Astrocyte (in vitro differentiated cells and primary cell): Measurements from ENCODE around the gene MICALL2.

ENCODE experiments used
- EZH2 ChIP-seq: IDR thresholded peaks from 2 replicates; pipeline ENCODE4 v1.6.1; 2012; ENCODE audit warnings: mild to moderate bottlenecking, low read length, inconsistent platforms; ENCODE audit not compliant: insufficient read depth
- TF ChIP-seq, protein P1 (sequence below): IDR thresholded peaks from 2 replicates; pipeline ENCODE4 v1.5.1; 2011; ENCODE audit warnings: low read depth, mild to moderate bottlenecking, inconsistent platforms, low read length, moderate library complexity; ENCODE audit not compliant: insufficient read depth

DNA sequence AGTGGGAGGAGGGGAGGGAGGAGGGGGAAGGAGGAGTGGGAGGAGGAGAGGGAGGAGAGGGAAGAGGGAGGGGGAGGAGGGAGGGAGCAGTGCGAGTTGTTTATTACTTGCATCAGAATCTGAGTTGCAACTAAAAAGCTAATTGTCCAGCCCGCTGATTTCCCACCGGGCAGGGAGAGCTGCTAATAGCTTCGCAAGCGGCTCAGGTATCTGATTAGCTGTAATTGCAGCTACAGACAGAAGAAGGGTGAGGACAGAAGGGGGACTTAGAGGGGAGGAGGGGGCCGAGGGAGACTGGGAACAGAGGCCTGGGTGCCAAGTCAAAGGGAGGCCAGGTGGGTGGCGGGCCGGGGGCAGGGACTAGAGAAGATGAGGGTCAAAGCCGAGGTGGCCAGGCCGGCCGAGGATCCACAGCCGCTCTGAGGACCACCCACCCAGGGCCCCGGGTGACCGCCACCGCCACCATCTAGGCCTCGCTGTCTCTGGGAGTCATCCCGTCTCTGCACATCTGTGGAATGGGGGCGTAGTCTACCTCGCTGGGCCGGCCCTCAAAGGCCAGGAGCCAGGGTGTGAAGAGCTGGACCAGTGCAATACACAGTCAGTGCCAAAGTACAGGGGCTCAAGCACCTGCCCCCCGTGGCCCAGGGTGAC, 54.2 kb downstream of the MICALL2 start:
- TF ChIP-seq, protein P1, sequence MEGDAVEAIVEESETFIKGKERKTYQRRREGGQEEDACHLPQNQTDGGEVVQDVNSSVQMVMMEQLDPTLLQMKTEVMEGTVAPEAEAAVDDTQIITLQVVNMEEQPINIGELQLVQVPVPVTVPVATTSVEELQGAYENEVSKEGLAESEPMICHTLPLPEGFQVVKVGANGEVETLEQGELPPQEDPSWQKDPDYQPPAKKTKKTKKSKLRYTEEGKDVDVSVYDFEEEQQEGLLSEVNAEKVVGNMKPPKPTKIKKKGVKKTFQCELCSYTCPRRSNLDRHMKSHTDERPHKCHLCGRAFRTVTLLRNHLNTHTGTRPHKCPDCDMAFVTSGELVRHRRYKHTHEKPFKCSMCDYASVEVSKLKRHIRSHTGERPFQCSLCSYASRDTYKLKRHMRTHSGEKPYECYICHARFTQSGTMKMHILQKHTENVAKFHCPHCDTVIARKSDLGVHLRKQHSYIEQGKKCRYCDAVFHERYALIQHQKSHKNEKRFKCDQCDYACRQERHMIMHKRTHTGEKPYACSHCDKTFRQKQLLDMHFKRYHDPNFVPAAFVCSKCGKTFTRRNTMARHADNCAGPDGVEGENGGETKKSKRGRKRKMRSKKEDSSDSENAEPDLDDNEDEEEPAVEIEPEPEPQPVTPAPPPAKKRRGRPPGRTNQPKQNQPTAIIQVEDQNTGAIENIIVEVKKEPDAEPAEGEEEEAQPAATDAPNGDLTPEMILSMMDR: no peak
- TF ChIP-seq EZH2: no peak
